CD4-positive, alpha-beta T cell (primary cell): ENCODE measurements around the gene GOLT1A. TPM values are rescaled to one million over a fixed set of nuclear protein-coding genes. Genes with fewer than 3 reads are reported as not detected.

Source experiments
- ATAC-seq: fragments of 200-7000 bp; cut with Tn5 transposase; one replicate; pipeline ENCODE4 v1.10.0; 2022; ENCODE audit warnings: mild to moderate bottlenecking; ENCODE audit not compliant: poor library complexity
- CTCF ChIA-PET: fragments of 350-600 bp; sonication (Branson Sonifier 250); formaldehyde crosslinking; loops from one replicate; lab custom pipeline; 2021; ENCODE audit warnings: antibody characterized with exemption, inconsistent platforms; lab: Charles Lee
- POLR2A ChIA-PET: fragments of 350-600 bp; sonication (Branson Sonifier 250); formaldehyde crosslinking; loops from one replicate; lab custom pipeline; 2021; ENCODE audit warnings: antibody characterized with exemption, inconsistent platforms; lab: Charles Lee
- DNase-seq, 14 experiments: peaks; one replicate each; pipeline ENCODE4 v3.0.0-alpha.2; 2013 to 2020; ENCODE audit warnings: mixed read lengths in 2 of 14
- H3K27ac ChIP-seq, 2 donors: one replicate each; pipeline versions ENCODE4 v1.5.1 to v1.7.0; 2013; ENCODE audit warnings: low read length in 2 of 2, low read depth in 1 of 2, mild to moderate bottlenecking in 1 of 2
- H3K27me3 ChIP-seq, 2 experiments: 1 replicate in 1 of 2; 2 replicates in 1 of 2; pipeline versions ENCODE4 v1.6.1 to v1.7.0; 2013; ENCODE audit warnings: low read length in 2 of 2, control low read depth in 1 of 2, mild to moderate bottlenecking in 1 of 2, moderate library complexity in 1 of 2; ENCODE audit not compliant: insufficient read depth in 2 of 2, control insufficient read depth in 1 of 2
- H3K36me3 ChIP-seq: one replicate; pipeline ENCODE4 v1.6.1; 2013; ENCODE audit warnings: low read length, control low read depth; ENCODE audit not compliant: insufficient read depth
- H3K4me1 ChIP-seq: one replicate; pipeline ENCODE4 v1.6.1; 2013; ENCODE audit warnings: low read length, control low read depth; ENCODE audit not compliant: insufficient read depth
- H3K4me3 ChIP-seq: one replicate; pipeline ENCODE4 v1.5.1; 2013; ENCODE audit warnings: mild to moderate bottlenecking, low read length, moderate library complexity
- H3K9me3 ChIP-seq, 2 experiments: 1 replicate in 1 of 2; 2 replicates in 1 of 2; pipeline versions ENCODE4 v1.6.1 to v1.7.0; 2013; ENCODE audit warnings: low read length in 2 of 2, mild to moderate bottlenecking in 2 of 2, control low read depth in 1 of 2, moderate library complexity in 1 of 2; ENCODE audit not compliant: control insufficient read depth in 1 of 2, insufficient read depth in 1 of 2
- H3K27ac Mint-ChIP-seq: one replicate; pipeline ENCODE4 v1.8.0; 2020; ENCODE audit warnings: mixed read lengths
- H3K27me3 Mint-ChIP-seq: one replicate; pipeline ENCODE4 v1.8.0; 2021; ENCODE audit warnings: mixed read lengths
- H3K36me3 Mint-ChIP-seq: one replicate; pipeline ENCODE4 v1.8.0; 2021; ENCODE audit warnings: low read depth, mixed read lengths
- H3K4me1 Mint-ChIP-seq: one replicate; pipeline ENCODE4 v1.8.0; 2021; ENCODE audit warnings: low read depth, mixed read lengths
- H3K4me3 Mint-ChIP-seq: one replicate; pipeline ENCODE4 v1.8.0; 2020; ENCODE audit warnings: mild to moderate bottlenecking, mixed read lengths
- H3K9me3 Mint-ChIP-seq: one replicate; pipeline ENCODE4 v1.8.0; 2020; ENCODE audit warnings: mixed read lengths
- CTCF ChIP-seq: fragments of 200-600 bp; IDR thresholded peaks from one replicate; pipeline ENCODE4 v1.8.0; 2022; ENCODE audit warnings: antibody characterized with exemption, mild to moderate bottlenecking
- intact Hi-C, 2 experiments: fragments of 100-400 bp; cut with DNase I in 1 of 2; cut with micrococcal nuclease in 1 of 2; formaldehyde crosslinking; loops; one replicate each; pipeline versions ENCODE4 v1.15.1 to v1.9.0; 2023 to 2025; cut with DNase I, micrococcal nuclease
- total RNA-seq, 174 experiments: library from RNA in 2 of 174; stranded (reverse) in 2 of 174; gene quantifications; one replicate each; pipeline ENCODE4 v1.2.3 and lab custom pipeline; 2021 to 2026

The GOLT1A gene
- total RNA-seq, 2 experiments from 2014 or later = 0.30 TPM; not detected in 1

- intact Hi-C loops = no loop called here
- ATAC-seq (no peak), DNase-seq (no peak)
- Histone ChIP-seq H3K9me3 (peaks cover 0 to 10% of the 10 kb centered on the region in 2 experiments), H3K27ac (no peak overlapping the region), H3K4me3 (no peak overlapping the region), H3K27me3 (peaks cover 3 to 9% of the 10 kb centered on the region in 2 experiments), H3K36me3 (no peaks in the 10 kb centered on the region), H3K4me1 (peaks cover 11% of the 10 kb centered on the region)
- no peak overlapping the region for H3K4me3 Mint-ChIP-seq
- H3K9me3 Mint-ChIP-seq = no peaks in the 10 kb centered on the region
- no peak overlapping the region for H3K27ac Mint-ChIP-seq
- H3K36me3 Mint-ChIP-seq = no peaks in the 10 kb centered on the region
- no peaks in the 10 kb centered on the region for H3K27me3 Mint-ChIP-seq
- TF ChIP-seq CTCF = no peak
- ChIA-PET CTCF (interaction anchor here (0.8 kb wide), 1 partner anchor 9 kb away, joined by 4 read pairs; no protein-coding TSS in a partner anchor), POLR2A (no interaction called here)
- H3K4me1 Mint-ChIP-seq = peaks cover 8% of the 10 kb centered on the region
Measured at GRCh38 chr1:204216236-204216635, 2.4 kb upstream of the GOLT1A start.

GRCh38 chr1:204212715-204213114 is 1.1 kb downstream of the GOLT1A start:
- Mint-ChIP-seq H3K9me3 (no peaks in the 10 kb centered on the region), H3K4me3 (no peak overlapping the region), H3K36me3 (no peaks in the 10 kb centered on the region), H3K4me1 (peaks cover 8% of the 10 kb centered on the region), H3K27ac (no peak overlapping the region), H3K27me3 (peaks cover 9% of the 10 kb centered on the region)
- Histone ChIP-seq H3K27ac (no peak overlapping the region), H3K4me3 (no peak overlapping the region), H3K9me3 (peaks cover 0 to 10% of the 10 kb centered on the region in 2 experiments), H3K36me3 (no peaks in the 10 kb centered on the region), H3K27me3 (peaks cover 3 to 9% of the 10 kb centered on the region in 2 experiments), H3K4me1 (peaks cover 8% of the 10 kb centered on the region)
- ChIA-PET CTCF (no interaction called here), POLR2A (no interaction called here)
- no peak for DNase-seq
- TF ChIP-seq CTCF = no peak
- no peak for ATAC-seq
- intact Hi-C loops = no loop called here

GRCh38 chr1:204211046-204211445 is 2.7 kb downstream of the GOLT1A start:
- Histone ChIP-seq H3K27ac (no peak overlapping the region), H3K4me3 (no peak overlapping the region), H3K27me3 (peaks cover 6 to 18% of the 10 kb centered on the region in 2 experiments), H3K4me1 (peaks cover 15% of the 10 kb centered on the region), H3K9me3 (peaks cover 0 to 10% of the 10 kb centered on the region in 2 experiments), H3K36me3 (no peaks in the 10 kb centered on the region)
- Mint-ChIP-seq H3K36me3 (no peaks in the 10 kb centered on the region), H3K27me3 (peaks cover 20% of the 10 kb centered on the region), H3K27ac (no peak overlapping the region), H3K4me1 (peaks cover 16% of the 10 kb centered on the region), H3K4me3 (no peak overlapping the region), H3K9me3 (no peaks in the 10 kb centered on the region)
- ChIA-PET CTCF (no interaction called here), POLR2A (no interaction called here)
- no peak for ATAC-seq
- intact Hi-C loops = no loop called here
- no peak for TF ChIP-seq CTCF
- no peak for DNase-seq
